Measurements from ENCODE around the gene TJP3.

The TJP3 gene

GRCh38 chr19:3783660-3784584 is 75.7 kb downstream of the TJP3 start:
- in situ Hi-C loops (cut with MboI; ENCODE audit: low sequenced_read_pairs), result no loop called here

- in situ Hi-C loops (cut with MboI; ENCODE audit: low sequenced_read_pairs), result no loop called here
Measured at GRCh38 chr19:3784607-3785450, 76.6 kb downstream of the TJP3 start.

GRCh38 chr19:3785451-3785937 is 77.3 kb downstream of the TJP3 start:
- in situ Hi-C loops (cut with MboI; ENCODE audit: low sequenced_read_pairs), result no loop called here

GRCh38 chr19:3785938-3786824 is 78.0 kb downstream of the TJP3 start, which contains the start of gene MATK:
TSS of gene MATK (minus strand) at chr19:3786381. CDS start at chr19:3785135, 1,246 bp downstream.
- in situ Hi-C loops (cut with MboI; ENCODE audit: low sequenced_read_pairs), result no loop called here

GRCh38 chr19:3788996-3789778 is 81.0 kb downstream of the TJP3 start:
- in situ Hi-C loops (cut with MboI; ENCODE audit: low sequenced_read_pairs), result no loop called here

GRCh38 chr19:3790209-3790734 is 82.1 kb downstream of the TJP3 start:
- in situ Hi-C loops (cut with MboI; ENCODE audit: low sequenced_read_pairs), result no loop called here

GRCh38 chr19:3790941-3791340 is 82.8 kb downstream of the TJP3 start:
- in situ Hi-C loops (cut with MboI; ENCODE audit: low sequenced_read_pairs), result no loop called here

- in situ Hi-C loops (cut with MboI; ENCODE audit: low sequenced_read_pairs), result no loop called here
Measured at GRCh38 chr19:3792114-3792513, 83.9 kb downstream of the TJP3 start.

GRCh38 chr19:3793799-3794198 is 85.6 kb downstream of the TJP3 start:
- in situ Hi-C loops (cut with MboI; ENCODE audit: low sequenced_read_pairs), result no loop called here

- in situ Hi-C loops (cut with MboI; ENCODE audit: low sequenced_read_pairs), result no loop called here
Measured at GRCh38 chr19:3796358-3796757, 88.2 kb downstream of the TJP3 start.

- in situ Hi-C loops (cut with MboI; ENCODE audit: low sequenced_read_pairs), result no loop called here
Measured at GRCh38 chr19:3798137-3798536, 90.0 kb downstream of the TJP3 start.
